GM12875 (cell line): ENCODE measurements around the gene ABCA2.

Source experiments
- H3K4me3 ChIP-seq: one replicate; pipeline ENCODE4 v1.5.1; 2011; ENCODE audit warnings: low read depth, low read length, control low read depth
- TF ChIP-seq, protein P1 (sequence below): IDR thresholded peaks from 2 replicates; pipeline ENCODE4 v1.5.1; 2011; ENCODE audit warnings: low read depth, mild to moderate bottlenecking, control low read depth, inconsistent platforms, low read length, moderate library complexity, borderline replicate concordance; ENCODE audit not compliant: insufficient read depth

Gene ABCA2

DNA sequence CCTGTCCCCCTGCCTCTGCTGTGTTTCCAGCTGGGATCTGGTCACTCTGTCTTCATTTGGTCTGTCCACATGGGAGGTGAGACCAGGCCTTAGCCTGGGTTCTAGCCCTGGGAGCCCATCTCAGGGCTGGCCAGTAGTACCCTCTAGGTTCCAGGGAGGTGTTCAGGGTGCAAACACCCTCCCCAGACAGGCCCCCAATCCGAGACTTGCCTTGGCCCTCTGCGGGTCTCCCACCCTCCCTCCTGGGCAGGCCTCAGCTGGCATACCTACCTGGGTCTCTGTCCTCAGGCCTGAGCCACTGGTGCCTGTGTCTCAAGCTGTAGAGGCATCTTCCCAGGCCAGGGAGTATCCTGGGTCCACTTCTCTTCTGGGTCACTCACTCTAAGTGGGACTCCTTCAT lies 43.2 kb upstream of the ABCA2 start:
- peak overlapping the region; percentile 67 for H3K4me3 ChIP-seq
- TF ChIP-seq, protein P1, sequence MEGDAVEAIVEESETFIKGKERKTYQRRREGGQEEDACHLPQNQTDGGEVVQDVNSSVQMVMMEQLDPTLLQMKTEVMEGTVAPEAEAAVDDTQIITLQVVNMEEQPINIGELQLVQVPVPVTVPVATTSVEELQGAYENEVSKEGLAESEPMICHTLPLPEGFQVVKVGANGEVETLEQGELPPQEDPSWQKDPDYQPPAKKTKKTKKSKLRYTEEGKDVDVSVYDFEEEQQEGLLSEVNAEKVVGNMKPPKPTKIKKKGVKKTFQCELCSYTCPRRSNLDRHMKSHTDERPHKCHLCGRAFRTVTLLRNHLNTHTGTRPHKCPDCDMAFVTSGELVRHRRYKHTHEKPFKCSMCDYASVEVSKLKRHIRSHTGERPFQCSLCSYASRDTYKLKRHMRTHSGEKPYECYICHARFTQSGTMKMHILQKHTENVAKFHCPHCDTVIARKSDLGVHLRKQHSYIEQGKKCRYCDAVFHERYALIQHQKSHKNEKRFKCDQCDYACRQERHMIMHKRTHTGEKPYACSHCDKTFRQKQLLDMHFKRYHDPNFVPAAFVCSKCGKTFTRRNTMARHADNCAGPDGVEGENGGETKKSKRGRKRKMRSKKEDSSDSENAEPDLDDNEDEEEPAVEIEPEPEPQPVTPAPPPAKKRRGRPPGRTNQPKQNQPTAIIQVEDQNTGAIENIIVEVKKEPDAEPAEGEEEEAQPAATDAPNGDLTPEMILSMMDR = no peak

DNA sequence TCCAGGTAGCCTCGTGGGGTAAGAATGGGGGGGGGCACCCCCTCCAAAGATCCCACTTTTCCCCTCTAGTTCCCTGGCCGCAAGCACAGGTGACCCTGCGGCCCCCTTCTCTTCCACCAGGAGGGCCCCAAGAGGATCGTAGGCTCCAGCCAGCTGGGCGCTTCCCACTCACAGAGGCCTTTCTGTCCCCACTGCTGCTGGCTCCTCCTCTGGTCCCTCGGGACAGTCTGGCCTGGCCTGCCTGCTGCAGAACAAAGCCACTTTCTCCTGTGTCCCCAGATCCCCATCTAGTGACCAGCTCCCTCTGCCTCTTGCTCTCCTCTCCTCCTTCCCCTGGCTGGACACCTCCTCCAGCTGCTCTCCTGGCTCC lies 42.9 kb upstream of the ABCA2 start:
- peak overlapping the region; percentile 67 for H3K4me3 ChIP-seq
- TF ChIP-seq, protein P1 = no peak

DNA sequence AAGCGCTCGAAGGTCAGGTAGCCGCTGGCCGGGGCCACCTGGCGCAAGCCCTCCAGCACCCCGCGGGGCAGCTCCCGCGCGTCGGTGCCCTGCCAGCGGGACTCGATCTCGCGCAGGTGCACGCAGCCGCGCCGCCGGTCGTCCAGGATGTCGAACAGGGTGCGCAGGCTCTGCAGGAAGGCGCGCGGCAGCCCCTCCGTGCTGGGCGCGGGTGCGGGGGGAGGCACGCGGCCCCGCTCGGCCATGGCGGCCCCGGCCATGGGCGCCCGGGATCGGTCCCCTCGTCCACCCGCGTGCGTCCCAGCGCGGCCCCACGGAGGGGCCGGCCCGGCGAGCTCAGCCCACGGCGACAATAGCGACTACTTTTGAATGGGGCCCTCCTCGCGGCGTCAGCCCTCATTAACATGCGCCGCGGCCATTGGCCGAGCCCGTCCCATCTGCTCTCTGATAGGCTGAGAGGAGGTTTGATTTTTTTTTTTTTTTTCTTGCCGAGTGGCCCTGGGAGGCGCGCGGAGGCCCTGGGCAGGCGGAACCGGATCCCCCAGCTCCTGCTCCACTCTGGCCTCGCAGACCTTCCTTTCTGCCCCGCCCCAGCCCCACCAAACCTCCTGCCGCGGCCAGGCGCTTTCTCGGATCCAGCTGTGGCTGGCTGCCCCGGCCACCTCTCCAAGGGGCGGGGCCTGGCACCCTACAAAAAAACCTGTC lies 42.3 kb upstream of the ABCA2 start, which contains the start of gene SAPCD2:
SAPCD2 (minus strand) TSS at position 357 of the 705 bp plus-strand sequence; CDS start at position 260, 97 bp downstream.
- TF ChIP-seq, protein P1 = no peak
- H3K4me3 ChIP-seq = peak within 1 kb of the TSS; percentile 67

DNA sequence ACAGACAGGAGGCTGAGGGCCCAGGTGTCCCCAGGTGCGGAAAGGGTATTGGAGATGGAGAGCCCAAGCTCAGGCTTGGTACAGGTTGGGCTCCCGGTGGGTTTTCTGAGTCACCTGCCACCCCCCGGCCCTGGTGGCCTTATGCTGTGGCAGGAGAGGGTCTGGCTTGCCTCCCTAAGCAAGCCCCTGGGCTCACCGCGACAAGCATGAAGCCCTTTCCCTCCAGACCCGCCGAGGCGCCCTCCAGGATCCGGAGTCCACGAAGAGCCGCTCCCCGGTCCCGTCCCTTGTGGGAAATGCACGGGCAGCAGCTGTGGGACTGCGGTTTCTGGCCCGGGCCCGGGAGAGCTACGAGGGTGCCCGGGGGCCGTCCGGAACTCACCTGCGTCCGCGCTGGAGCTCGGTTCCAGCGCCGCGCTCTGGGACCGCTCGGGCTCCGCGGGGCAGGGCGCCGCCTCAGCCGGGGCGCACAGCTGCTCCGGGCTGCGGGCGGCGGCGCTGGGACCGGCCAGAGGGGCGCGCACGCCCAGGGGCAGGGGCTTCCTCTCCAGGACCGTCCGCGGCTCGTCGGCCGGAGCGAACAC lies 41.6 kb upstream of the ABCA2 start:
- H3K4me3 ChIP-seq = peak overlapping the region; percentile 67
- TF ChIP-seq, protein P1 = no peak

DNA sequence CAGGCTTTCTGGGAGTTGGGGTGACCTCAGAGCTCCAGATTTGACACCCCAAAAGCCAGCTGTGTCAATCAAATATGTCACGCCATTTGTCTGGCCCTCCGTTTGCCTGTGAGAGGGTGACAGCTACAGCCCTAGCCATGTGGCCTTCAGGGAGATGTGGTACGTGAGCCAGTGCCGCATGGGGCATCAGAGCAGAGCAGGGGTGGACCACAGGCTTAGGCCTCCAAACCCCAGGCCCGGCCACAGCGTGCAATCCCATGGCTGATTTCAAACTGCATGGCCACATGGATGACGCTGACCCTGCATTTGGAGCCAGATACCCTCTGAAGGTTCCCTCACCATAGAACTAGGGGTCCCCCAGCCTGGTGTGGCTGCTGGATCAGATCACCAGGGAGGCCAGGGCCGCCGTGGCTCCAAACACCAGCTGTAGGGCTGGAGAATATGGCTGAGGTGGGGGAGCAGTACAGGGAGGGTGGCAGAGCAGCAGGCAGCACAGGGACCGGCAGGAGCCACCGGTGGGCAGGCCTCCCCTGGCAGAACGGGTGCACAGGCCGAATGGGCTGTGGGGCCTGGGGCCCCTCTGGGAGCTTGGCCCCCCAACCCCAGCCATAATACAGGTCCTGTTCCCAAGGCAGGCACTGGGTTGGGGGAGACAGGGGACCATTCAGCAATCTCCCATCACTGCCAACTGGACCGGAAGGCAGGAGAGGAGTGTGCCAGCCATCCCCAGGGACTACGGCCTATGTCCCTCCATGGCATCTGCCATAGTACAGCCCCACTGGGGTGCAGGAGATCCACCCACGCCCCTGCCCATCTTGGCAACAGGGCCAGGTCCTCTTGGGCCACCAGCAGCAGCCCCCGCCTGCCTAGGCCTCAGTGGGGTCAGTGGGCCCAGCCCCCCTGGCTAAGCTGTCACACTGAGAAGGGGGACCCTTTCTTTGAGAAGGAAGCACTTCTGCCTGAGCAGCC lies 40.8 kb upstream of the ABCA2 start:
- H3K4me3 ChIP-seq = peak overlapping the region; percentile 67
- TF ChIP-seq, protein P1 = no peak

DNA sequence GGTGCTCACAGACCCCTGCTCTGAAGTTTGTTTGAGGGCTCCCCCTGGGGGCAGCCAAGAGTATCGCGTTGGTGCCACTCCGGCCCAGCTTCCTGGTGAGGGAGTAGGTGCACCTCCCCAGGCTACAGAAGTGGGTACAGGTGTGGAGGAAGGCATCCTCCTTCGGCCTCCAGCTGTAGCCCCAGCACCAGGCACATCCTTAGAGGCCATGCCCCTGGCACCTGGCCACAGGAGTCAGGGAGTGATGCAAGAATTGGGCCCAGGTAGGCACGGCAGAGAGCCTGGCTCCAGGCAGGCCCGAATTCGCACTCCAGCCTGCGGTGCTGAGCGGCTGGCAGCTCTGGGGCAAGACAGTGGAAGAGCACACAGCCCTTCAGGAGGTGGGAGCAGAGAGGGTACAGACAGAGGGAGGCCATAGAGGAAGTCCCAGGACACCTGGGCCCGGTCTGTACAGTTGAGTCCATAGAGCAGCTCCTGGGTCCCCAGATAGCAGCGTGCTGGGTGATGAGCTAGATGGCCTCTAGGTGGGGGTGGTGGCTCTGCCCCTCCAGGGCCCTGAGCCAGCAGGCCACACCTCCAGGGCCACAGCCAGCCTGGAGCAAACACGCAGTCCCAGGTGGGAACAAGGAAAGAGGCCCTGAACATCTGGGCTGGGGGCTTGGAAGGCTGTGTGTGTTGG lies 40.0 kb upstream of the ABCA2 start:
- H3K4me3 ChIP-seq = no peak overlapping the region
- TF ChIP-seq, protein P1 = peak; percentile 88
